ENCODE results near the gene CHST4. TPM values are rescaled to one million over a fixed set of nuclear protein-coding genes. Genes with fewer than 3 reads are reported as not detected.

Gene CHST4
- polyA plus RNA-seq, 1 of the 3 experiments (the other 2 are of a cell fraction) = 0.08 TPM

DNA sequence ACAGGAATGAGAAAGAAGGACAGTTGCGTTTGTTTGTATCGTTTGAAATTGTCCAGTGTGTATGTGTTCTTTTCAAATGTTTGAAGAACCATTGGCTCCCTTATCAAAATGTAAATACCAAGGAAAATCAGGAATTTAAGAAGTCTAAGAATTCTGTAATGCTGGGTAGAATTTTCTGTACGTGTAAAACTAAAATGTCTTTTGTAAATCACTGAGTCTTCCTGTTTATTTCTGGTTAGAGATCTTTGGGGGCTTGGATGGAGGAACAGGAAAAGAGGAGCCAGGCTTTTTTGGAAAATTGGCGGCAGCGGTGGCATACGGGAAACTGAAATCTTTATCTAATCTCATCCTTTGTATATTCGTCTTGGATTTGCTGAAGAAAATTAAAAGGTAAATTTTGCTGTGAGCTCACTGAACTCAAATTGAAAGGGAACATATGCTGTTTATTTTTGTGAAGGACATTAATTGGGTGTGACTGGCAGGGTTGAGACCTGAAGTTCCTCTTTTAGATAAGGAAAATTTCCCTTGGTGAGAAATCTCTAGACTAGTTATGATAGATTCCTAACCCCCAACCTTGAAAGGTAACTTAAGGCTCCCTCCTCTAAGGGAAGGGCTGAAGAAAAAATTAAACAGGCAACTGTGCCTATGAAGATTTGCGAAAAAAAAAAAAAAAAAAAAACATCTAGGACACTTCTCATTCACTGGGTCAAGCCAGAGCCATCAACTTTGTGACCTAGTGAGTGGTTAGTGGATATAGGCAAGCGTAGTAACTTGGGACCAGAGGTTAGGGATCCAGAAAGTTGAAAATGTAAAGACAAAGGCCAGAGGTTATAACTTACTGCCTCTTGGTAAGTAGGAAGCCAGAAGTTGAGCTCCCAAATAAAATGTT, 39.8 kb downstream of the CHST4 start:
- H3K36me3 ChIP-seq (replicated peaks in 1 of 2; ENCODE audit: control insufficient read depth in 1 of 2, insufficient read depth in 2 of 2, low read length in 1 of 2) = peaks cover 0 to 6% of the 10 kb centered on the region in 2 experiments
- peak overlapping the region; percentile 71 to 78; a peak in 3 of 4 replicates for H3K4me3 ChIP-seq (ENCODE audit: low read depth in 2 of 2, low read length in 1 of 2)
- ChIA-PET POLR2A (interaction anchor here (1.0 to 1.9 kb wide), 2 partner anchors 45 to 104 kb away, joined by 4 to 5 read pairs; partner anchors contain the start of gene ZNF23), CTCF (interaction anchor here (0.9 to 2.6 kb wide), 9 partner anchors 7 to 168 kb away, joined by 3 to 48 read pairs (median 5); partner anchors contain the start of gene TAT)
- H3K27ac ChIP-seq (ENCODE audit: low read depth in 2 of 2, low read length in 1 of 2) = no peak overlapping the region
- peaks cover 7% of the 10 kb centered on the region for H3F3A ChIP-seq (replicated peaks; ENCODE audit: insufficient read depth)
- DNase-seq = no peak
- peaks cover 6% of the 10 kb centered on the region; the same call in 1 of the 2 replicates for H3K27me3 ChIP-seq (ENCODE audit: insufficient read depth)
- H3K9me3 ChIP-seq = peaks cover 5% of the 10 kb centered on the region; the same call in 1 of the 2 replicates
- 79% methylated on average over 8 of the region's 9 CpGs for WGBS (ENCODE audit: low lambda C conversion rate)
- H2AFZ ChIP-seq (ENCODE audit: low read depth) = peak overlapping the region; percentile 98
- no peak overlapping the region for H3K9ac ChIP-seq
- no peaks in the 10 kb centered on the region for H4K20me1 ChIP-seq (ENCODE audit: insufficient read depth)
- no peaks in the 10 kb centered on the region for H3K9me2 ChIP-seq
- no peaks in the 10 kb centered on the region for H3K79me2 ChIP-seq (ENCODE audit: insufficient read depth)
- H3K4me2 ChIP-seq = peak overlapping the region; percentile 82
- peaks cover 0 to 6% of the 10 kb centered on the region in 2 experiments; a peak in 2 of 4 replicates for H3K4me1 ChIP-seq (ENCODE audit: control insufficient read depth in 1 of 2, insufficient read depth in 2 of 2, low read depth in 1 of 2, low read length in 1 of 2)
- TF ChIP-seq MXI1 (IDR thresholded peaks at IDR 0.05; ENCODE audit: low read depth, low read length) (no peak), RAD21 (IDR thresholded peaks at IDR 0.05; ENCODE audit: low read length) (no peak), TEAD4 (IDR thresholded peaks at IDR 0.05; ENCODE audit: borderline replicate concordance, insufficient read depth) (no peak), RXRA (IDR thresholded peaks at IDR 0.05; ENCODE audit: borderline replicate concordance, low read depth) (no peak), ELF1 (IDR thresholded peaks at IDR 0.05) (no peak), MEF2A (IDR thresholded peaks at IDR 0.05; ENCODE audit: borderline replicate concordance, low read depth) (no peak), RCOR1 (IDR thresholded peaks at IDR 0.05; ENCODE audit: low read length) (no peak), JUND (IDR thresholded peaks at IDR 0.05) (no peak), GATA2 (CRISPR knock-in tag; IDR thresholded peaks at IDR 0.05) (no peak), SIN3A (IDR thresholded peaks at IDR 0.05; ENCODE audit: borderline replicate concordance, low read depth, low read length) (no peak), RFX5 (IDR thresholded peaks at IDR 0.05; ENCODE audit: low read length) (no peak), TCF12 (IDR thresholded peaks at IDR 0.05) (no peak)
- TF ChIP-seq, protein P1, sequence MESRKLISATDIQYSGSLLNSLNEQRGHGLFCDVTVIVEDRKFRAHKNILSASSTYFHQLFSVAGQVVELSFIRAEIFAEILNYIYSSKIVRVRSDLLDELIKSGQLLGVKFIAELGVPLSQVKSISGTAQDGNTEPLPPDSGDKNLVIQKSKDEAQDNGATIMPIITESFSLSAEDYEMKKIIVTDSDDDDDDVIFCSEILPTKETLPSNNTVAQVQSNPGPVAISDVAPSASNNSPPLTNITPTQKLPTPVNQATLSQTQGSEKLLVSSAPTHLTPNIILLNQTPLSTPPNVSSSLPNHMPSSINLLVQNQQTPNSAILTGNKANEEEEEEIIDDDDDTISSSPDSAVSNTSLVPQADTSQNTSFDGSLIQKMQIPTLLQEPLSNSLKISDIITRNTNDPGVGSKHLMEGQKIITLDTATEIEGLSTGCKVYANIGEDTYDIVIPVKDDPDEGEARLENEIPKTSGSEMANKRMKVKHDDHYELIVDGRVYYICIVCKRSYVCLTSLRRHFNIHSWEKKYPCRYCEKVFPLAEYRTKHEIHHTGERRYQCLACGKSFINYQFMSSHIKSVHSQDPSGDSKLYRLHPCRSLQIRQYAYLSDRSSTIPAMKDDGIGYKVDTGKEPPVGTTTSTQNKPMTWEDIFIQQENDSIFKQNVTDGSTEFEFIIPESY (IDR thresholded peaks at IDR 0.05; ENCODE audit: borderline replicate concordance, low read depth) = no peak
- TF ChIP-seq, protein P2, sequence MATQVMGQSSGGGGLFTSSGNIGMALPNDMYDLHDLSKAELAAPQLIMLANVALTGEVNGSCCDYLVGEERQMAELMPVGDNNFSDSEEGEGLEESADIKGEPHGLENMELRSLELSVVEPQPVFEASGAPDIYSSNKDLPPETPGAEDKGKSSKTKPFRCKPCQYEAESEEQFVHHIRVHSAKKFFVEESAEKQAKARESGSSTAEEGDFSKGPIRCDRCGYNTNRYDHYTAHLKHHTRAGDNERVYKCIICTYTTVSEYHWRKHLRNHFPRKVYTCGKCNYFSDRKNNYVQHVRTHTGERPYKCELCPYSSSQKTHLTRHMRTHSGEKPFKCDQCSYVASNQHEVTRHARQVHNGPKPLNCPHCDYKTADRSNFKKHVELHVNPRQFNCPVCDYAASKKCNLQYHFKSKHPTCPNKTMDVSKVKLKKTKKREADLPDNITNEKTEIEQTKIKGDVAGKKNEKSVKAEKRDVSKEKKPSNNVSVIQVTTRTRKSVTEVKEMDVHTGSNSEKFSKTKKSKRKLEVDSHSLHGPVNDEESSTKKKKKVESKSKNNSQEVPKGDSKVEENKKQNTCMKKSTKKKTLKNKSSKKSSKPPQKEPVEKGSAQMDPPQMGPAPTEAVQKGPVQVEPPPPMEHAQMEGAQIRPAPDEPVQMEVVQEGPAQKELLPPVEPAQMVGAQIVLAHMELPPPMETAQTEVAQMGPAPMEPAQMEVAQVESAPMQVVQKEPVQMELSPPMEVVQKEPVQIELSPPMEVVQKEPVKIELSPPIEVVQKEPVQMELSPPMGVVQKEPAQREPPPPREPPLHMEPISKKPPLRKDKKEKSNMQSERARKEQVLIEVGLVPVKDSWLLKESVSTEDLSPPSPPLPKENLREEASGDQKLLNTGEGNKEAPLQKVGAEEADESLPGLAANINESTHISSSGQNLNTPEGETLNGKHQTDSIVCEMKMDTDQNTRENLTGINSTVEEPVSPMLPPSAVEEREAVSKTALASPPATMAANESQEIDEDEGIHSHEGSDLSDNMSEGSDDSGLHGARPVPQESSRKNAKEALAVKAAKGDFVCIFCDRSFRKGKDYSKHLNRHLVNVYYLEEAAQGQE (IDR thresholded peaks at IDR 0.05; ENCODE audit: low read depth, low read length) = no peak
- TF ChIP-seq, protein P3, sequence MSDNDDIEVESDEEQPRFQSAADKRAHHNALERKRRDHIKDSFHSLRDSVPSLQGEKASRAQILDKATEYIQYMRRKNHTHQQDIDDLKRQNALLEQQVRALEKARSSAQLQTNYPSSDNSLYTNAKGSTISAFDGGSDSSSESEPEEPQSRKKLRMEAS (IDR thresholded peaks at IDR 0.05; ENCODE audit: low read depth) = no peak
- TF ChIP-seq, protein P4, sequence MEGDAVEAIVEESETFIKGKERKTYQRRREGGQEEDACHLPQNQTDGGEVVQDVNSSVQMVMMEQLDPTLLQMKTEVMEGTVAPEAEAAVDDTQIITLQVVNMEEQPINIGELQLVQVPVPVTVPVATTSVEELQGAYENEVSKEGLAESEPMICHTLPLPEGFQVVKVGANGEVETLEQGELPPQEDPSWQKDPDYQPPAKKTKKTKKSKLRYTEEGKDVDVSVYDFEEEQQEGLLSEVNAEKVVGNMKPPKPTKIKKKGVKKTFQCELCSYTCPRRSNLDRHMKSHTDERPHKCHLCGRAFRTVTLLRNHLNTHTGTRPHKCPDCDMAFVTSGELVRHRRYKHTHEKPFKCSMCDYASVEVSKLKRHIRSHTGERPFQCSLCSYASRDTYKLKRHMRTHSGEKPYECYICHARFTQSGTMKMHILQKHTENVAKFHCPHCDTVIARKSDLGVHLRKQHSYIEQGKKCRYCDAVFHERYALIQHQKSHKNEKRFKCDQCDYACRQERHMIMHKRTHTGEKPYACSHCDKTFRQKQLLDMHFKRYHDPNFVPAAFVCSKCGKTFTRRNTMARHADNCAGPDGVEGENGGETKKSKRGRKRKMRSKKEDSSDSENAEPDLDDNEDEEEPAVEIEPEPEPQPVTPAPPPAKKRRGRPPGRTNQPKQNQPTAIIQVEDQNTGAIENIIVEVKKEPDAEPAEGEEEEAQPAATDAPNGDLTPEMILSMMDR (IDR thresholded peaks at IDR 0.05) = no peak

Data from SK-N-SH (cell line).